OCI-LY3 (cell line): ENCODE measurements around the gene PROM1.

Experiments
- H2AFZ ChIP-seq: fragments of 200-600, 300-600 bp; shearing (Covaris generic); 2 replicates; pipeline ENCODE4 v1.6.0; 2014; ENCODE audit warnings: antibody characterized with exemption, low read depth, low read length
- H3K27ac ChIP-seq: fragments of 200-600, 300-600 bp; sonication (generic); 2 replicates; pipeline ENCODE4 v1.5.1; 2014; ENCODE audit warnings: mild to moderate bottlenecking, low read length, moderate library complexity, mixed read lengths
- H3K27me3 ChIP-seq: fragments of 200-600, 300-600 bp; sonication (generic); 2 replicates; pipeline ENCODE4 v1.6.1; 2014; ENCODE audit warnings: low read depth, low read length, mixed read lengths
- H3K36me3 ChIP-seq: fragments of 200-600, 300-600 bp; sonication (generic); replicated peaks from 2 replicates; pipeline ENCODE3; 2014; ENCODE audit warnings: low read depth, low read length, mixed read lengths
- H3K4me1 ChIP-seq: fragments of 300-600, 200-600 bp; sonication (generic); 2 replicates; pipeline ENCODE4 v1.6.1; 2014; ENCODE audit warnings: low read length, mixed read lengths
- H3K4me2 ChIP-seq: fragments of 200-600, 300-600 bp; sonication (generic); 2 replicates; pipeline ENCODE4 v1.6.1; 2014; ENCODE audit warnings: low read length, mixed read lengths
- H3K4me3 ChIP-seq: fragments of 300-600, 200-600 bp; sonication (generic); 2 replicates; pipeline ENCODE4 v1.5.1; 2014; ENCODE audit warnings: antibody characterized with exemption, mild to moderate bottlenecking, low read length, moderate library complexity
- H3K79me2 ChIP-seq: fragments of 300-600, 200-600 bp; shearing (Covaris generic); 2 replicates; pipeline ENCODE4 v1.6.1; 2014; ENCODE audit warnings: mild to moderate bottlenecking, low read length, mixed read lengths
- H3K9ac ChIP-seq: fragments of 300-600, 200-600 bp; shearing (Covaris generic); 2 replicates; pipeline ENCODE4 v1.6.0; 2014; ENCODE audit warnings: mild to moderate bottlenecking, low read length, moderate library complexity
- H3K9me3 ChIP-seq: fragments of 200-600, 300-600 bp; shearing (Covaris generic); 2 replicates; pipeline ENCODE4 v1.6.1; 2014; ENCODE audit warnings: low read length, mixed read lengths; ENCODE audit not compliant: insufficient read depth
- H4K20me1 ChIP-seq: fragments of 200-600, 300-600 bp; sonication (generic); 2 replicates; pipeline ENCODE4 v1.6.1; 2016; ENCODE audit warnings: low read length, mixed read lengths; ENCODE audit not compliant: insufficient read depth
- EZH2phosphoT487 ChIP-seq: fragments of 200-600 bp; shearing (Covaris generic); IDR thresholded peaks from 2 replicates; pipeline ENCODE4 v1.6.1; 2018; ENCODE audit warnings: antibody characterized with exemption, mixed run types, low read depth
- TF ChIP-seq, protein P1 (sequence below): fragments of 200-600, 300-600 bp; sonication (generic); IDR thresholded peaks from 2 replicates; pipeline ENCODE4 v1.5.1; 2014; ENCODE audit warnings: antibody characterized with exemption, low read length, low read depth

The PROM1 gene

DNA sequence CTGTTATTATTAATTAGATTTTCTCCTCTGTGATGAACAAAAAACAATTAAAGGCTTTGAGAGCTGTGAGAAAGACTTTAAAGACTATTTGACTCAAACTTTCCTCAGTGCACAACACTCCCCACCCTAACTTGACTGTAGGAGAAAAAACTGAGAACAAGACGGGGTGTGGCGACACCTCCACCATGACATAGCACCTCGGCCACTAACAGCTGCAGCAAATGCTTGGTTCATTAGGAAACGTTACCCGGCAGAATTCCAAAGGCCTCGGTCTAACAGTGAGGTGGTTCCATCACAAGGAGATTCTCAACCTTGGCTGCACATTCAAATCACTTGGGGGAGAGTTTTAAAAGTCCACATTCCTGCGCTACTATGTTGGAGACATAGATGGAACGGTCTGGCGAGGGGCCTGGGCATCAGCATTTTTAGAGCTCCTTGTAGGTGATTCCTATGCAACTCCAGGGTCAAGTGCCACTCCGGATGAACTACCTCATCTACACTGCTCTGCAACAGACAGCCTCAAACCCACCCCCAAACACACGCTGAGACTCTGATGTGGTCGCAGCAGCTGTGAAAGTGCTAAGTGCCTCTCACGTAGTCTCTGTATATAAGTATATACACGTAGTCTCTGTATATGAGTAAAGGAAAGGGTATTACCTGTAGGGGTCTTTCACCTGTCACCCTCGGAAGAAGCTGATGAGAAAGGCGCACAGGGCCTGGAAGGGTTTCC, 121.9 kb downstream of the PROM1 start:
- H3K4me3 ChIP-seq: no peak overlapping the region
- TF ChIP-seq, protein P1, sequence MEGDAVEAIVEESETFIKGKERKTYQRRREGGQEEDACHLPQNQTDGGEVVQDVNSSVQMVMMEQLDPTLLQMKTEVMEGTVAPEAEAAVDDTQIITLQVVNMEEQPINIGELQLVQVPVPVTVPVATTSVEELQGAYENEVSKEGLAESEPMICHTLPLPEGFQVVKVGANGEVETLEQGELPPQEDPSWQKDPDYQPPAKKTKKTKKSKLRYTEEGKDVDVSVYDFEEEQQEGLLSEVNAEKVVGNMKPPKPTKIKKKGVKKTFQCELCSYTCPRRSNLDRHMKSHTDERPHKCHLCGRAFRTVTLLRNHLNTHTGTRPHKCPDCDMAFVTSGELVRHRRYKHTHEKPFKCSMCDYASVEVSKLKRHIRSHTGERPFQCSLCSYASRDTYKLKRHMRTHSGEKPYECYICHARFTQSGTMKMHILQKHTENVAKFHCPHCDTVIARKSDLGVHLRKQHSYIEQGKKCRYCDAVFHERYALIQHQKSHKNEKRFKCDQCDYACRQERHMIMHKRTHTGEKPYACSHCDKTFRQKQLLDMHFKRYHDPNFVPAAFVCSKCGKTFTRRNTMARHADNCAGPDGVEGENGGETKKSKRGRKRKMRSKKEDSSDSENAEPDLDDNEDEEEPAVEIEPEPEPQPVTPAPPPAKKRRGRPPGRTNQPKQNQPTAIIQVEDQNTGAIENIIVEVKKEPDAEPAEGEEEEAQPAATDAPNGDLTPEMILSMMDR: no peak
- TF ChIP-seq EZH2phosphoT487: no peak
- H3K79me2 ChIP-seq: no peaks in the 10 kb centered on the region
- H3K27me3 ChIP-seq: no peaks in the 10 kb centered on the region
- H3K9me3 ChIP-seq: no peaks in the 10 kb centered on the region
- H3K9ac ChIP-seq: no peak overlapping the region
- H3K4me1 ChIP-seq: peaks cover 14% of the 10 kb centered on the region
- H3K36me3 ChIP-seq: no peaks in the 10 kb centered on the region
- H3K27ac ChIP-seq: no peak overlapping the region
- no peaks in the 10 kb centered on the region for H4K20me1 ChIP-seq
- H2AFZ ChIP-seq: no peak overlapping the region
- no peak overlapping the region for H3K4me2 ChIP-seq

DNA sequence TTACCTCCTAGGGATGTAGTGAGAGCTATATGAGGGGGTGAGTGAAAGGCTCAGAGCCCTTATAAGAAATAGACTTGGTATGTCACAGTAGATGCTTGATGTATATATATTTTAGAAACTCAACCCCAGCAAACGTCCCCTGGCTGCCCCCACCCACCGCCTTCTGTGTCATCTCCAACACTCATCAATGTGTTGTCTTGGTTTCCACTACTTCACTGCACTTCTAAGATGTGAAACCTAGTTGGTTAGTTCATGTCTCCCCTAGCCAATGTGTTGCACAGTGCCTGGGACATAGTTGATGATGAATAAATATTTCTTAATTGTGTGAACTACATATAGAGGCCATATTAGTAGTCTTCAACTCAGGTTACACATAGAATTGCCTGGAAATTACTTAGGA, 125.3 kb downstream of the PROM1 start:
- Histone ChIP-seq H2AFZ (no peak overlapping the region), H3K4me3 (no peak overlapping the region), H3K9me3 (no peaks in the 10 kb centered on the region), H3K4me2 (no peak overlapping the region), H4K20me1 (no peaks in the 10 kb centered on the region), H3K36me3 (no peaks in the 10 kb centered on the region), H3K4me1 (peaks cover 16% of the 10 kb centered on the region), H3K27me3 (no peaks in the 10 kb centered on the region), H3K9ac (no peak overlapping the region), H3K79me2 (no peaks in the 10 kb centered on the region), H3K27ac (no peak overlapping the region)
- TF ChIP-seq, protein P1: no peak
- TF ChIP-seq EZH2phosphoT487: no peak

DNA sequence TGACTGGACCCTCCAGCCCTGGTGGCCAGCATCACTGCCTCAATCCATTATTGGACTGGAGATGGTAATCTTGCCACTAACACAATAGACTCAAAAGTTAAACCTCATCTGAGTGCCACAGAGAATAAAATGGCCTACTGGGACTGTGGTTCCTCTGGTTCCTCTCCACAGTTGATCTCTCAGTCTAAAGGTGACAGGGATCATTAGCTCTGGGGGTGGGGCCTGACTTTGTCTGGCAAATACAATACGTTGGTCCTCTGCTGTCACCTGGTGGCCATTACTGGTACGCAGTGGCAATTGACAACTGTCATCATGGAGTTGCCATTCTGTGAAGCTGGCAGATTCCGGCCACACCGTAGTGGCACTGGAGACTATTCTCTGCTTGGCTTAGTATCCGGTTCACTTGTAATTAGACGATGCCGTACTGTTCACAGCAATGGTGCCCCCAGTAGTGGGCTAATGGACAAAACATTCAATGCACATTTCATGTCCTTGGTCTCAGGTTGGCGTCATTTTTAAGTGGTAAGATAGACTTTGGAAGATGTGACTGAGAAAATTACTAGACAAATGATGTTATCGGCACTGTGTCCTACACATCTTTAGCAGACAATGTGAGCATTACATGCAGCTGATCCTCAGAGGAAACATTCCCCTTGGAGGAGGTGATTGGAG, 127.5 kb downstream of the PROM1 start:
- H3K27ac ChIP-seq: no peak overlapping the region
- no peaks in the 10 kb centered on the region for H4K20me1 ChIP-seq
- H3K4me1 ChIP-seq: peaks cover 15% of the 10 kb centered on the region
- no peak overlapping the region for H3K9ac ChIP-seq
- no peaks in the 10 kb centered on the region for H3K9me3 ChIP-seq
- H3K27me3 ChIP-seq: no peaks in the 10 kb centered on the region
- H3K4me3 ChIP-seq: no peak overlapping the region
- H3K79me2 ChIP-seq: no peaks in the 10 kb centered on the region
- TF ChIP-seq, protein P1: peak; percentile 88
- TF ChIP-seq EZH2phosphoT487: no peak
- no peak overlapping the region for H2AFZ ChIP-seq
- H3K36me3 ChIP-seq: no peaks in the 10 kb centered on the region
- H3K4me2 ChIP-seq: peak overlapping the region; percentile 20; the same call in 1 of the 2 replicates

DNA sequence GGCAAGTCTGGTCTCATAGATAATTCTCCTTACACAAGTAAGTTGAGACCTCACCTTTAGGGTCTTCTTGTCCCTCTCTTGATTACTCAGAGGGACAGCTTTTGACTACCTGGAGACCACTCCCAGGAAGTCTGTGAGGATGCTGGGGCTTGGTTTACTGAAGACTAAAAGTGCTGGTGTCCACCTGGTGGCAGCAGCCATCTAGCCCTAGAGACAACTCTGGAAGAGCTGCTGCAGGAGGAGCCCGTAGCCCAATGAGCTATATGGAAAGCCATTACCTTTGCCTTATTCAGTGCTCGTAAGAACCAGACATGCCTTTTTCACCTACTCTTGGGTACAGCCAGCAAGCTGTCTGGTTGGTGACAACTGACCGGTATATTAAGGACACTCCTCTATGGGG, 128.2 kb downstream of the PROM1 start:
- Histone ChIP-seq H3K27ac (no peak overlapping the region), H3K9ac (no peak overlapping the region), H3K27me3 (no peaks in the 10 kb centered on the region), H3K4me2 (no peak overlapping the region), H3K4me1 (peaks cover 15% of the 10 kb centered on the region), H3K36me3 (no peaks in the 10 kb centered on the region), H4K20me1 (no peaks in the 10 kb centered on the region), H3K79me2 (no peaks in the 10 kb centered on the region), H3K4me3 (no peak overlapping the region), H3K9me3 (no peaks in the 10 kb centered on the region), H2AFZ (no peak overlapping the region)
- TF ChIP-seq, protein P1: peak; percentile 38
- no peak for TF ChIP-seq EZH2phosphoT487
